Activated CD4-positive, alpha-beta T cell treated with anti-CD3 and anti-CD28 coated beads, Interleukin-10, Interleukin-2, amounts not matched to agents 100 ng/mL and 50 ng/mL, durations not matched to agents 16 hours and 8 hours (primary cell): ENCODE results near the gene SPINK9.
"Not testable (repeated sequence)": the region's sequence is repeated elsewhere in the genome, so short reads cannot be mapped to it uniquely, and the experiment has no call there.

Experiments
- DNase-seq: peaks from one replicate; pipeline ENCODE4 v3.0.0-alpha.2; 2020

The SPINK9 gene, protein sequence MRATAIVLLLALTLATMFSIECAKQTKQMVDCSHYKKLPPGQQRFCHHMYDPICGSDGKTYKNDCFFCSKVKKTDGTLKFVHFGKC

DNA sequence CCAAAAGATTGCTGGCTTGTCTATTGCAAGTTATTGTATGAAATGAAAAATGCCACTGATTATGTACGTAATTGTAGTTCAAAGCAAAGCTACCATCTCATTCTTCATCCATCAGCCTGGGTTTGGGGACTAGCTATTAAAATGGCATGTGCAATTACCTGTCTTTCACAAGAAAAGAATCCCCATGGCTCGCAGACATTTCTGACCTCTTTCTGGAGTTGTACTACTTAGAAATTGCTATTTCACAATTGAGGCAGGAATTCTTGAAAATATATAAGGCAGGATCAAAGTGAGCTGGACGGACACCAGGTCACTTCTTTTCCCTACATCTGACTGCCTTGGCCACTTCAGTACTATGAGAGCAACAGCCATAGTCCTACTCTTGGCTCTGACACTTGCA is at the start of gene SPINK9:
SPINK9 (plus strand) TSS at position 301 of the 400 bp plus-strand sequence; CDS start at position 356, 55 bp downstream.
- no peak for DNase-seq

DNA sequence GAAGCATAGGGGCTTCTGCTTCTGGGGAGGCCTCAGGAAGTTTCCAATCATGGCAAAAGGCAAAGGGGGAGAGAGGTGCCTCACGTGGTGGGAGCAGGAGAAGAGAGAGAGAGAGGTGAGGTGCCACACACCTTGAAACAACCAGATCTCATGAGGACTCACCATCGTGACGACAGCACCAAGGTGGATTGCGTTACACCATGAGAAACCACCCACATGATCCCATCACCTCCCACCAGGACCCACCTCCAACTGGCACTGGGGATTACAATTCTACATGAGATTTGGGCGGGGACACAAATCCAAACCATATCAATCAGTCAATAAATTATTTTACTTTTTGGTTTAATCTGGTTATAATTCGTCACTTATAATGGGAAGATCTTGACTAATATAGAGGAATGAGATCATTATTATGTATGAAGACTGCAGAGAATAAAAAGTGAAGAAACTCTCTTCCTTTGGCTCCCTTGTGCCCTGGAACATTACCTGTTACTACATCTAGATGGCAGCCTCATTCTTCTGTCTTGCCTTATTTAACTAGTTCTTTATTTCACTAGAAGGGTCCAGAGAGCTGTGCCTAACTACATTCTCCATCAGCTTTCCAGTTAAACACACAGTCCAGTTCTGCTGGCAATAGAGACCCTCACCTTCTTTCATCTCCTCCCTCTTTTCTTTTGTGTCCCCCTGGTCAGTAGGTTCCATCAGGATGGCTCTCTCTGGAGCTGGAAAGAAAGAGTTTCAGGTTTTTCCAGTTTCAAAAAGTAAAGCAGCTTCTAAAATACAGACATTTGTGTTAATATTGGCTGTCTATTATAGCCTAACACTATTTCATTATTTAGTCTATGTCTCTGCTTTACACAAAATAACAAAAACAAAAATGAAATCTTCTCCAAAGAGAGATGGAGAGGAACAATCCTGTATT is 44.8 kb upstream of the SPINK9 start:
- DNase-seq: peak; percentile 3

DNA sequence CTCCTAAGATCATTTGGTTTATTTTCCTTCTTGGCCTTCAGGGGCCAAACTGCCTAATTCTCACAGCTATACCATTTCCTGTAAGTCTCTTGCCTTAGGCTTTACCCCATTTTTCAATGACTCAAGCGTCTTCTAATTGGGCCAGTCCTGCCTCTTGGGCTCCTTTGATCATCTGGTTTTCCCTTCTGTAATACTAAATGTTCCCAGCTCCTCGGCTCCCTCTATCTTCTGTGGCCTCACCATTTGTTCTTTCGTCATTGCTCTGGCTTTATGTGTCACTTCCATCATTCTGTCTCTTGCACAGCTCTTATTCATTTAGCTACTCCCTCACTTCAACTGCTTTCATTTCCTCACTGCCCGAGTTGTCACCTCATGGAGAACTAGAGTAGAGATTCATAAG is 37.6 kb upstream of the SPINK9 start:
- DNase-seq: no peak

DNA sequence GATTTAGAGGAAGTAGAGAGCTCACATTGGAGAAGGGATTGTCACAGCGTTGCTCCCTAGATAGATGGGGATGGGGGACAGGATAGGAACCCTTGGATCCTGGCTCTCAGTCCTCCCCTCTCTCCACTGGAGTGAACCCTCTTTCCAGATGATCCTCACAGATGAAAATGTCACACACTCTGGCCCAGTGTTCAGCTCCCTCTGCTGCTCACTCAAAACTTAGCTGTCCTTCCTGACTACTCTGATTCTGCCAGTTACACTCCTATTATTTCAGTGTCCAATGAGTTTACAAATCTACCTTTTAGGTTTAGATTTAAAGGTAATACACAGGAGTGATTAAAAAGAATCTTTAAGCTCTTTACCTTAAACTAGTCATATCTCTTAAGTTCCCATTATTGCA is 28.9 kb upstream of the SPINK9 start:
- DNase-seq: no peak

DNA sequence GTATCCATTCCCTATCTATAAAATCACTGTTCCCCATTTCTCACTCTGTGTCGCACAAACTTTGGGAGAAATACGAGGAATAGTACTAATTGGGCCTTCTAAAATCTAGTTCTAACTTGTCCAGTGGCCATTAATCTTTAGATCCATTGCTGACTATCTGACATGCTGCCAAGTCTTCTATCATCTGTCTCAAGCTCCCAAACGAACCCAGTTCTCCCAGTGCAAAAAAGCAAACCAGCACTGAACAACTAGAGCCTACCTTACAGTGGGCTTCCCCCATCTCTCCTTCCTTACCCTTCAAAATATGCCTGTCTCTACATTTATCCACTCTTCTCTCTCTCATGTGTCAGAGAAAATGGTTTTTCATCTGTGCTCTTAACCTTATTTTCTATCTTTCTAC is 26.3 kb upstream of the SPINK9 start:
- DNase-seq: no peak

DNA sequence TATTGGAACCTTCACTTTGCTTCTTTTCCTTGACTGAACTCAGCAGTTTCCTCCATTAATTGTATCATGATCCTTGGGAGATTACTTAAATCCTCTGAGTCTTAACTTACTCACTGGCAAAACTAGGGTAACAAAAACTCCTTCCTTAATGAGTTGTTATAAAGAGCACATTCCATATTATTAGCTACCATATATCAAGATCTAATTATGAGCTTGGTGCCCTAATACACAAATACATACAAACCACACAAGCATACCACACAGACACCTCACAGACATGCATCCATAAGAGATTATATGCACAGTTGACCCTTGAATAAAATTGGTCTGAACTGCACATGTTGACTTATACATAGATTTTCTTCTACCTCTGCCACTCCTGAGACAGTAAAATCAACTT is 25.6 kb upstream of the SPINK9 start:
- DNase-seq: no peak

DNA sequence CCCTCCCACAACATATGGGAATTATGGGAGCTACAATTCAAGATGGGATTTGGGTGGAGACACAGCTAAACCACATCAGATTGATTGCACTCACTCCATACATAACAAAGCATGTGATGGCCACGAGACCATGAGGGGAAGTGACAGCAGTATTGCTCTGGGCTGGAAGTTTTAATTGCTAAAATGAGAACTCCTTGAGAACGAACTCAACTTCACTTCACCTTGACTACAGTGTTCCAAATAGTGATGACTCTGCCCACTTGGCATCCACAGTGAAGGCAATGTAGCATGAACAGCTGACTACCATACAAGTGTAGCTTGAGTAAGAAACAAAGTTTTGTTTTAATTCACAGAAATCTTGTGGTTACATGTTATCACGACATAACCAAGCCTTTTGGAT is 23.9 kb upstream of the SPINK9 start:
- DNase-seq: no peak

DNA sequence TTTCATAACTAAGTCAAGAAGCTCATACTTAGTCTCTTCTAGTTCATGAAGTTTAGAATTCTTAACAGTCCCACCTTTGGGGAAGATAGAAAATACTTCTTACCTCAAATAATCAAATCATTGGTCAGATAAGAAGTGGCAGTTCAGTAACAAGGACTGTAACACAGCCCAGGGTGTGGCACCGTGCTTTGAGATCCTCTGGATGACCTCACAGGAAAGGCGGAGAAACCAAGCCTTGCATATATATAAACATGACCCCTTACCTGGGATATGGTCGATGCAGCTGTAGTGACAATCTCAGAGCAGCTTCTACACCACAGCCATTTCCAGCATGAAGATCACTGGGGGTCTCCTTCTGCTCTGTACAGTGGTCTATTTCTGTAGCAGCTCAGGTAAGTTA is 23.2 kb upstream of the SPINK9 start, which contains the start of gene SPINK7:
SPINK7 (plus strand) TSS at position 271 of the 400 bp plus-strand sequence; CDS start at position 332, 61 bp downstream.
- DNase-seq: no peak

DNA sequence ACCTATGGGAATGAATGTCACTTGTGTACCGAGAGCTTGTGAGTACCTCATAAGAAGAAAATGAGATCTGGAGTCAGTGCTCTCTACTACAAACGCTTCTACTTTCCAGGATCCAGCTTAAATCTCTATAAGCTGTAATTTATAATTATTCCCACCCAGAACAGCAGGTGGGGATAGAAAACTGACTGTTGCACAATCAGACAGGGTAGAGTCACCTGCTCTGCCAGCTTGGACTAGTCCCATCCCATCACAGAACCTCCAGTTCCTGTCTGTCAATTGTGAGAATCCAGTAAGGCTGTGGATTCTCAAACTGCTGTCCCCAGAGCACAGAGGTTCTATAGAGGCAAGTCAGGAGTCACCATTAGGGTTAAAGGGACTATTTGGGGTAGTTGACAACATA is 21.2 kb upstream of the SPINK9 start:
- no peak for DNase-seq

DNA sequence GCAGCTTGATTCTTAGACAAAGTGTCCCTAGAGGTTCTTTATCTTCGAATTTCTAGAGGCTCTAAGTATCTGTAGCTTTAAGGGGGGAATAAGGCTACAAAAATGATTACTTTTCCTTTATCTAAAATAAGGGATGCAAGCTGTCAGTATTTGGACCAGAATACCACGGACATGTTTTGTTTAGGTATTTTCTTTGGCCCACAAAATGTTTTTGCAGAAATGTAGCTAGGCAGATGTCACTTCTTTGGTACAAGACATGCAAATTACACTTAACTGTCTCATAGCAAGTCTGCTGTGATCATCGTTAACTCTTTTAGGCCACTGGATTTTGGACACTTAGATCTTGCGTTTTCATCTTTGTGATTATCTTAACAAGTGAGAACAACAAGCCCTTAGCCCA is 20.6 kb upstream of the SPINK9 start:
- no peak for DNase-seq

DNA sequence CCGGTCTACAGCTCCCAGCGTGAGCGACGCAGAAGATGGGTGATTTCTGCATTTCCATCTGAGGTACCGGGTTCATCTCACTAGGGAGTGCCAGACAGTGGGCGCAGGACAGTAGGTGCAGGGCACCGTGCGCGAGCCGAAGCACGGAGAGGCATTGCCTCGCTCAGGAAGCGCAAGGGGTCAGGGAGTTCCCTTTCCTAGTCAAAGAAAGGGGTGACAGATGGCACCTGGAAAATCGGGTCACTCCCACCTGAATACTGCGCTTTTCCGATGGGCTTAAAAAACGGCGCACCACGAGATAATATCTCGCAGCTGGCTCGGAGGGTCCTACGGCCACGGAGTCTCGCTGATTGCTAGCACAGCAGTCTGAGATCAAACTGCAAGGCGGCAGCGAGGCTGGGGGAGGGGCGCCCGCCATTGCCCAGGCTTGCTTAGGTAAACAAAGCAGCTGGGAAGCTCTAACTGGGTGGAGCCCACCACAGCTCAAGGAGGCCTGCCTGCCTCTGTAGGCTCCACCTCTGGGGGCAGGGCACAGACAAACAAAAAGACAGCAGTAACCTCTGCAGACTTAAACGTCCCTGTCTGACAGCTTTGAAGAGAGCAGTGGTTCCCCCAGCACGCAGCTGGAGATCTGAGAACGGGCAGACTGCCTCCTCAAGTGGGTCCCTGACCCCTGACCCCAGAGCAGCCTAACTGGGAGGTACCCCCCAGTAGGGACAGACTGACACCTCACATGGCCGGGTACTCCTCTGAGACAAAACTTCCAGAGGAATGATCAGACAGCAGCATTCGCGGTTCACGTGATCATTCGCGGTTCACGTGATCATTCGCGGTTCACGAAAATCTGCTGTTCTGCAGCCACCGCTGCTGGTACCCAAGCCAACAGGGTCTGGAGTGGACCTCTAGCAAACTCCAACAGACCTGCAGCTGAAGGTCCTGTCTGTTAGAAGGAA is 15.1 kb upstream of the SPINK9 start:
- not testable (repeated sequence) for DNase-seq

DNA sequence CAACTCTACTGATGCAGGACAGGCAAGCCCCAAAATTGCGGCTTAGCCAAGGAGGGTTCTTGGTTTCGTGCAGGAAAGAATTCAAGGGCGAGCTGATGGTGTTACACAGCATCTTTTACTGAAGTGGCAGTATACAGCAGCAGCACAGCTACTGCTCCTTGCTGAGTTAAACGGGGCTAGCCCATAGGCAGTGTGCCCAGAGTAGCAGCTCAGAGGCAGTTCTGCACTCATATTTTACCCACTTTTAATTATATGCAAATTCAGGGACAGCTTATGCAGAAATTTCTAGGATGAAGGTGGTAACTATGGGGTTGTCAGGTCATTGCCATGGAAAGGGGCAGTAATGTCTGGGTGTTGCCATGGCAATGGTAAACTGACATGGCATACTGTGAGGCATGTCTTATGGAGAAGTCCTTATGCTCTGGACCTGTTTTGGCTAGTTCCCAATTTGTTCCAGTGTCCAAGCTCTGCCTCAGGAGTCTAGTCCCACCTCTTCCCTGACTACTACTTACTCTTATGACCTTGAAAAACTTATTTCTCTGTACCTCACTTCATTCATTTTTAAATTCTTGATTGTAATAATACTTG is 2.0 kb upstream of the SPINK9 start:
- DNase-seq: no peak

DNA sequence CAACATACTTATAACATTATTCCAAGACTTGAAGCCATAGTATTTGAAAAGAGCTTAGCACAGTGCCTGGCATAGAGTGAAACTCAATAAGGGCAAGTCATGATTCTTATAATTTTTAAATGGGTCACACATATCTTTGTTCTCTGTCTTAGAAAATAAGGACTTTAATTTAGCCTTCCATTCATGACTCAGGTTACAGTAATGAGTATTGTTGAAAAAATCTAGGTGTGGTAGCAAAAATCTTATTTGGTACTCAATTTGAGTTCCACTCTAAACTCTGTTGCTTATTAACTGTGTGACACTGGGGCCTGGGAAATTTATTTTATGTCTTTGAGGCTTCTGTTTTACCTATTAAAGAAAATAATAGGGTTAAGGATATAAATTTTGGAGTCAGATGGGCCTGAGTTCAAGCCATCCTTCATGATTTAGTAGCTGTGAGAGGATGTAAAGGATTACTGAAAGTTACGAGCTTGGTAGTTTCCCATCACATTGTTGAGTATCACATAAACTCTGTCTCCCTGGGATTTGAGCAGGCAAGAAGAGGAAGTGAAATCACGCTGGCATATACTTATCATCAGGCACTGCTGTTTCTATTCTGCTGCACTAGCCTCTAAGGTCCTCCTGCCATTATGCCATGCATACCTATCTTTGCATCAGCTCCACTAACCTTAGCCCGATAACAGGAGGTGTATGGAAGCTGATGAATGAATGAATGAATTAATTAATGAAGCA is 1.5 kb downstream of the SPINK9 start:
- no peak for DNase-seq

DNA sequence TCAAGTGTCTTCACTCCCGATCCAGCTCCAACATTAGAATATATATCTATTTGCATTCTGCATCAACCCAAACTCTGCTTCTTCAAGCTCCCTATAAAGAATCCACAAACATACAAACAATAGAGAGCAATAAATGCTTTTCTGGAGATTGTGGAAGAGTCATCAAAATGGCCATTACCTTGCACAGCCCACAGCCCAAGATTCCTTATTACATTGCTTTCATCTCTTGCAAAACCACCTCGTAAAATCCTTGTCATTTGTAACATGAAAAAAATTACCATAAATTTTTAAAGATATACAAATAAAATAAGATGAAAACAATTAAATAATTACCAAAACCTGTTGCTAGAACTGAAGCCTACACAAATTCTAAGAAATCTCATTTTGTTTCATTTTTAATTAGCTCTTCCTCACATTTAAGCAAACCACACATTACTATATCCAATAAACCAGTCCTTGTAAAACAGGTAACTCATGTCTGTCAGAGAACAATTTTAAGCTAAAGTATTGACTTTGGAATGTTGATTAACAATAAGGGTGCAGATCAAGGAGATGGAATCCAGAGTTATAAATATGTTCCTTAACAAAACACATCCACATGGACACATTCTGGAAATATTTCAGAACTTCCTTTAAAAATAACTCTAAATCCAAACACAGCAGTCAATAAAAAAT is 7.1 kb downstream of the SPINK9 start:
- DNase-seq: no peak

DNA sequence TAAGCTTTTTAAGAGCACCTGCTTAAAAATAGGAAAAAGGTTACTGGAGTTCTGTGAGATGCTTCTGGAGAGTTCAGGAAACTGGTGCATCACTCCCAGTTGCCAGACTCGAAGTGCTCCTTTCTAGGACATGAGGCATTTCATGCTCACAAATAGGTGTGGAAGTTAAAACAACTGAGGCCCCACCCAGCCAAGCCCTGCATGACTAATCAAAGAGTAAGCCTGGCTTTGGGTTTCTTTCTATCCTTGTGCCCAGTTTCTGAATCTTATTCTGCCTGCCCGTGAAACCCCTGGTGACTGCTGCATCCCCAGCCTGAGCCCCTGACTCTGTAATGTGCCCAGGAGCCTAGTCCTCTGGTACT is 7.7 kb downstream of the SPINK9 start:
- no peak for DNase-seq

DNA sequence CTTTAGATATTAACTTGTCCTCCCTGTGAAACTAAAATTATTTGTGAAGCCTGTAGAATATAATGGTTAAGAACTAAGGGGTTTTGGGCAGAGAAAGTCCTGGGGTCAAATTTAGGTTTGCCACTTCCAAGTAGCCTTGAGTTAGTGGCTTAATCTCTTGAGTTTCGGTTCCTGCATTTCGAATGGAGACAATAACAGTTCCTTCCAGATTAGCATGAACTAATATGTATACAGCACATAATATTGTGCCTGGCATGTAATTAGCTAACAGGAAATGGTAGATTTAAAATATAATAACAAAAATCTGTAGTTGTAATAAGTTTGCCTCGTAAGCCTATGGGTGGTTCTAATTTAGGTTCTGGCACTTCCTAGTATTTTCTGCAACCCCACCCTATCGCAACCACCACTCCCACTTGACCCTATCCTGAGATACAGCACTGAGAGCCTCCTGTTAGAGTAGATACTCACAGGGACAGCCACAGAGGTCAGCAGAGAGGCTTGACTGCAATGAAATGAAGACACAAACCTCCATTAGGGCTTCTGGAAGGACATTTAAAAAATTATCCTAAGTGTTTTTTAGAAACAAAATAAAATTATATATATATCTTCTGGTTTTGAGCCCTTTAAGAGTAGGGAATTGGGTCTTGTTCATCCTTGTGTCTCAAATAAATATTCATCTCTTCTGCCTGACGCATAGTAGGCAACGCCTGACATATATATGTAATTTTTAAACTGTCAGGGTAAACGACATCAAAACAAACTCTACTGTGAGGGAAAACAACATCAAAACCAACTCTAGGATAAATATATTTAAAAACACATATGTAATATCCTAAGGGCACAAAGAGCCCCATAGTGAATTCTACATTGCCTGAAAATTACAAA is 8.5 kb downstream of the SPINK9 start:
- no peak for DNase-seq

DNA sequence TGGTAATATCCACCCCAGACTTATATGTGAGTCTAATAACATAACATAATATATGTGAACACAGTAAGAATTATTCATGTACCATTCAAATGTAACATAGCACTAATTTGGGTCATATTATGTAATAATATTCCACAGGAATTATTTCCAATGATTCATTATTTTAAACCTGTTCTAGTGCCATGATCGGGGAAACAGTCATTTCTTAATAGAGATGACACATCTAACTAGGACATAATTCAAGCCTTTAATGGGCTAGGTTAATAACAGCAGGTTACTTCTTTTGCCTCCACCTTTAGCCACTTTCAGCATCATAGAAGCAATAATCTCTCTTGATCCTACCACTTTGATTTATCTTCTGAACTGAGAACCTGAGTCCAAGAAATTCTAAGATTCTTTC is 12.3 kb downstream of the SPINK9 start:
- DNase-seq: no peak

DNA sequence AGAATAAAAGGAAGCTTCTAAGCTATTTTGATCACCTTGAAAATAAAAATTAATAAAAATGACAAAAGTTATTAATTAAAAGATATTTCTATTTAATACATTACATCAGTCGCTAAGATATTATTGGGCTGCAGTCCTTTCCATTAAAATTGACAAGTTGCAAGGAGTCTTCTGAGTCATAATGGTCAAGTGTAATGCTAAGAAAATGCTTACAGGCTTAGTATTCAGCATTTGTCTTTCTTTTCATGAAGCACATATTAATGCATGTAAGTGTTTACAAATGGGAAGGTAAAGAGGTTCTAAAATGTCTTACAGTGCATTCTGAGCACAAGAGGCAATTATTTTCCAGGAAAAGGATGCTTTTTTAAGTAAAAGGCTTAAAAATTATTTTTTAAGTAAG is 17.3 kb downstream of the SPINK9 start:
- DNase-seq: no peak

DNA sequence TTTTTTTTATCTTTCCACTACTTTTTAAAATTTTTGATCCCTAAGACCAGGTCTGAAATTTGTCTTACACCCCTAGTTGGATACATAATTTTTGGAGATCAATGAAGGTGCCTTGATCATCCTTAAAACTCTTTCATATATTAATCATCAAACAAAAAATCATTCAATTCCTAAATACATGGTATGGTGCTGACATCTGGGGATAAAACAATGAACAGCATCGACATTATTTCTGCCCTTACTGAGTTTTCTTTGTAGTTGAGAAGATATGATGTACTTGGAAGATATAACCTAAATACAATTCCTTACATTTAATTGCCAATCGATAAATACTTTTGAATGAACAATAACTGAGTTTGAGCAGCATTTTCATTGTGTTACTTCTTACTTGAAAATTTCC is 18.3 kb downstream of the SPINK9 start:
- no peak for DNase-seq

DNA sequence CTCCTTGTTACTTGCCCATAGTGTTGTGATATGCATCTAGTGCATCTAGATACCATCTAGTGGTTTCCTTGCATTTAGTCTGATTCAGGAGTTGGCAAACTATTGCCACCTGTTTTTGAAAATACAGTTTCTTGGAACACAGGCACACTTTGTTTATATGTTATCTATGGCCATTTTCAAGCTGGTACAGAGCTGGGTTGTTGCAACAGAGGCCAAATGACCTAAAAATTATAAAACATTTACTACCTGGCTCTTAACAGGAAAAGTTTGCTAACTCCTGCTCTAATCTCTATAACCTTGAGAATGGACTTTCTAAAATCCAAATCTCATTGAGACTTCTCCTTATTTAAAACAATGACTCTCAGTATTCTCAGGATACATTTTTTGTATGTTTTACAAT is 29.0 kb downstream of the SPINK9 start:
- DNase-seq: no peak

DNA sequence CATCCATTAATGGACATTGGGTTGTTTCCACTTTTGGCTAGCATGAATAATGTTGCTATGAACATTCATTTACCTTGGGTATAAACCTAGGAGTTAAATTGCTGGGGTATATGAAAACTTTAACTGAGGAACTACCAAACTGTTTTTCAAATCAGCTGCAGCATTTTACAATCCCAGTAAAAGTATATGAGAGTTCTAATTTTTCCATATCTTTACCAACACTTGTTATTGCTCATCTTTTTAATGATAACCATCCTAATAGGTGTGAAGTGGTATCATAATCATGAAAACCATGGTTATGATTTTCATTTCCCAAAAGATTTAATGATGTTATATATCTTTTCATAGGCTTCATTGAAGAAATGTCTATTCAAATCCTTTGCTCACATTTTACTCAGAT is 32.9 kb downstream of the SPINK9 start:
- DNase-seq: no peak
